Measurements from ENCODE around the gene STK17A. TPM values are rescaled to one million over a fixed set of nuclear protein-coding genes. Genes with fewer than 3 reads are reported as not detected.

The STK17A gene
- total RNA-seq, 1 experiment from 2014 or later = 9.8 TPM

GRCh38 chr7:43533801-43534479, 49.0 kb upstream of the STK17A start:
- Histone ChIP-seq H3K56ac (ENCODE audit: insufficient read length, low read depth, low read length) (no peak overlapping the region), H3K79me1 (ENCODE audit: insufficient read depth, low read depth, low read length, poor library complexity, severe bottlenecking) (no peaks in the 10 kb centered on the region), H3K4me1 (ENCODE audit: insufficient read depth, low read length) (no peaks in the 10 kb centered on the region), H3K9ac (ENCODE audit: extremely low read depth, insufficient read length, low read length) (no peak overlapping the region), H3K23ac (ENCODE audit: insufficient read length, low read depth, low read length) (no peak overlapping the region), H2AK5ac (ENCODE audit: insufficient read length, low read length) (no peak overlapping the region), H4K20me1 (ENCODE audit: control insufficient read depth, insufficient read depth, insufficient read length) (no peaks in the 10 kb centered on the region), H2BK120ac (ENCODE audit: low read depth, low read length, poor library complexity, severe bottlenecking) (no peak overlapping the region), H2AFZ (ENCODE audit: low read length) (no peak overlapping the region), H4K91ac (ENCODE audit: insufficient read length, low read depth, low read length) (no peak overlapping the region), H2BK5ac (ENCODE audit: insufficient read length, low read length) (no peak overlapping the region), H3T11ph (ENCODE audit: low read length) (no peak overlapping the region), H3K9me3 (ENCODE audit: control insufficient read depth, low read depth, low read length) (no peaks in the 10 kb centered on the region), H2BK15ac (ENCODE audit: low read depth, low read length) (no peak overlapping the region), H3K27me3 (ENCODE audit: insufficient read depth, low read length) (no peaks in the 10 kb centered on the region; the same call in 1 of the 2 replicates), H2BK12ac (ENCODE audit: insufficient read length, low read depth, low read length) (no peak overlapping the region), H3K18ac (ENCODE audit: insufficient read length, low read depth, low read length) (no peak overlapping the region), H3K27ac (ENCODE audit: insufficient read length, low read depth, low read length) (no peak overlapping the region), H3K14ac (ENCODE audit: insufficient read depth, low read length) (no peak overlapping the region), H2BK20ac (ENCODE audit: low read depth, low read length, poor library complexity, severe bottlenecking) (no peak overlapping the region), H3K4me2 (ENCODE audit: insufficient read depth, insufficient read length, low read length) (no peak overlapping the region), H4K8ac (replicated peaks; ENCODE audit: insufficient read length, low read depth, low read length) (no peak overlapping the region), H4K5ac (ENCODE audit: insufficient read length, low read depth, low read length) (no peak overlapping the region), H3K23me2 (ENCODE audit: insufficient read length, low read depth, low read length, poor library complexity, severe bottlenecking) (no peaks in the 10 kb centered on the region), H3K79me2 (ENCODE audit: insufficient read depth, low read length) (no peaks in the 10 kb centered on the region), H3K4ac (ENCODE audit: low read depth, low read length) (no peak overlapping the region)
- H3K27me3 Mint-ChIP-seq (ENCODE audit: low read depth) = no peaks in the 10 kb centered on the region
- TF ChIP-seq CTCF (conservative IDR thresholded peaks at IDR 0.05) = no peak
- DNase-seq = no peak
- peaks cover 11 to 17% of the 10 kb centered on the region in 2 experiments for H3K4me1 Mint-ChIP-seq
- no CpG with 5 or more reads among the region's 6 CpGs for WGBS (ENCODE audit: extremely low coverage, insufficient read length, low lambda C conversion rate)
- no peak overlapping the region for H3K4me3 Mint-ChIP-seq
- no peak overlapping the region; a peak in 1 of 7 replicates for H3K27ac Mint-ChIP-seq
- H3K9me3 Mint-ChIP-seq = no peaks in the 10 kb centered on the region; a peak in 1 of 5 replicates
- H3K36me3 Mint-ChIP-seq (ENCODE audit: insufficient read depth in 1 of 3, low read depth in 3 of 3) = no peaks in the 10 kb centered on the region

Measured in H9 (cell line).